ENCODE results near the gene PPP1R12C.
A peak's percentile ranks its signal among the peaks of the same experiment; 100 is the strongest.

Gene PPP1R12C

GRCh38 chr19:55088543-55089341 is 28.7 kb downstream of the PPP1R12C start:
- H3K27me3 Mint-ChIP-seq, result peaks cover 39% of the 10 kb centered on the region
- peak overlapping the region; percentile 77 for H3K4me3 Mint-ChIP-seq
- H3K27ac Mint-ChIP-seq, result no peak overlapping the region

GRCh38 chr19:55088021-55088451 is 29.4 kb downstream of the PPP1R12C start:
- Mint-ChIP-seq H3K4me3 (peak overlapping the region; percentile 77), H3K36me3 (peaks cover 4% of the 10 kb centered on the region), H3K4me1 (peaks cover 23% of the 10 kb centered on the region), H3K27me3 (peaks cover 40% of the 10 kb centered on the region), H3K27ac (no peak overlapping the region), H3K9me3 (no peaks in the 10 kb centered on the region)

More at GRCh38 chr19:55088543-55089341, 28.7 kb downstream of the PPP1R12C start:
- Mint-ChIP-seq H3K4me1 (peaks cover 22% of the 10 kb centered on the region), H3K36me3 (peaks cover 4% of the 10 kb centered on the region), H3K9me3 (no peaks in the 10 kb centered on the region)

GRCh38 chr19:55087542-55087901 is 29.9 kb downstream of the PPP1R12C start:
- H3K4me3 Mint-ChIP-seq, result peak overlapping the region; percentile 77
- no peaks in the 10 kb centered on the region for H3K9me3 Mint-ChIP-seq
- peaks cover 29% of the 10 kb centered on the region for H3K4me1 Mint-ChIP-seq
- H3K36me3 Mint-ChIP-seq, result peaks cover 4% of the 10 kb centered on the region
- H3K27ac Mint-ChIP-seq, result no peak overlapping the region
- peaks cover 44% of the 10 kb centered on the region for H3K27me3 Mint-ChIP-seq

GRCh38 chr19:55086730-55087541 is 30.5 kb downstream of the PPP1R12C start:
- Mint-ChIP-seq H3K27me3 (peaks cover 45% of the 10 kb centered on the region), H3K4me3 (peak overlapping the region; percentile 77), H3K27ac (no peak overlapping the region), H3K36me3 (peaks cover 4% of the 10 kb centered on the region), H3K4me1 (peaks cover 32% of the 10 kb centered on the region), H3K9me3 (no peaks in the 10 kb centered on the region)

GRCh38 chr19:55085923-55086715 is 31.3 kb downstream of the PPP1R12C start:
- Mint-ChIP-seq H3K4me3 (peak overlapping the region; percentile 3), H3K4me1 (peaks cover 32% of the 10 kb centered on the region), H3K36me3 (peaks cover 4% of the 10 kb centered on the region), H3K27me3 (peaks cover 45% of the 10 kb centered on the region), H3K27ac (no peak overlapping the region), H3K9me3 (no peaks in the 10 kb centered on the region)

GRCh38 chr19:55084416-55084815 is 33.0 kb downstream of the PPP1R12C start:
- Mint-ChIP-seq H3K27me3 (peaks cover 45% of the 10 kb centered on the region), H3K9me3 (no peaks in the 10 kb centered on the region), H3K4me3 (no peak overlapping the region), H3K36me3 (no peaks in the 10 kb centered on the region), H3K27ac (no peak overlapping the region), H3K4me1 (peaks cover 42% of the 10 kb centered on the region)

GRCh38 chr19:55083004-55083850 is 34.2 kb downstream of the PPP1R12C start:
- peaks cover 37% of the 10 kb centered on the region for H3K27me3 Mint-ChIP-seq
- H3K9me3 Mint-ChIP-seq, result no peaks in the 10 kb centered on the region
- no peak overlapping the region for H3K27ac Mint-ChIP-seq
- H3K4me1 Mint-ChIP-seq, result peaks cover 33% of the 10 kb centered on the region
- no peaks in the 10 kb centered on the region for H3K36me3 Mint-ChIP-seq
- peak overlapping the region; percentile 57 for H3K4me3 Mint-ChIP-seq

- Mint-ChIP-seq H3K27me3 (peaks cover 29% of the 10 kb centered on the region), H3K4me1 (peaks cover 24% of the 10 kb centered on the region), H3K9me3 (no peaks in the 10 kb centered on the region), H3K4me3 (peak overlapping the region; percentile 57), H3K27ac (no peak overlapping the region), H3K36me3 (no peaks in the 10 kb centered on the region)
Measured at GRCh38 chr19:55082020-55082851, 35.2 kb downstream of the PPP1R12C start.

- peaks cover 22% of the 10 kb centered on the region for H3K4me1 Mint-ChIP-seq
Measured at GRCh38 chr19:55081770-55082019, 35.7 kb downstream of the PPP1R12C start.

GRCh38 chr19:55080968-55081769 is 36.3 kb downstream of the PPP1R12C start:
- Mint-ChIP-seq H3K27me3 (peaks cover 33% of the 10 kb centered on the region), H3K9me3 (no peaks in the 10 kb centered on the region), H3K27ac (no peak overlapping the region), H3K4me1 (peaks cover 22% of the 10 kb centered on the region), H3K36me3 (no peaks in the 10 kb centered on the region), H3K4me3 (peak overlapping the region; percentile 81)

More at GRCh38 chr19:55081770-55082019, 35.7 kb downstream of the PPP1R12C start:
- H3K36me3 Mint-ChIP-seq, result no peaks in the 10 kb centered on the region
- H3K9me3 Mint-ChIP-seq, result no peaks in the 10 kb centered on the region
- peaks cover 31% of the 10 kb centered on the region for H3K27me3 Mint-ChIP-seq
- H3K4me3 Mint-ChIP-seq, result peak overlapping the region; percentile 81
- no peak overlapping the region for H3K27ac Mint-ChIP-seq

- H3K27me3 Mint-ChIP-seq, result peaks cover 26% of the 10 kb centered on the region
- no peaks in the 10 kb centered on the region for H3K9me3 Mint-ChIP-seq
- H3K36me3 Mint-ChIP-seq, result no peaks in the 10 kb centered on the region
- H3K27ac Mint-ChIP-seq, result peak overlapping the region; percentile 62
- peaks cover 22% of the 10 kb centered on the region for H3K4me1 Mint-ChIP-seq
- peak overlapping the region; percentile 81 for H3K4me3 Mint-ChIP-seq
Measured at GRCh38 chr19:55080121-55080967, 37.1 kb downstream of the PPP1R12C start.

- Mint-ChIP-seq H3K36me3 (no peaks in the 10 kb centered on the region), H3K4me3 (no peak overlapping the region), H3K9me3 (no peaks in the 10 kb centered on the region), H3K4me1 (peaks cover 22% of the 10 kb centered on the region), H3K27me3 (peaks cover 23% of the 10 kb centered on the region), H3K27ac (no peak overlapping the region)
Measured at GRCh38 chr19:55079400-55080038, 37.9 kb downstream of the PPP1R12C start.
